Measurements from ENCODE around the gene GID8. TPM values are rescaled to one million over a fixed set of nuclear protein-coding genes. Genes with fewer than 3 reads are reported as not detected.

GID8 gene
- total RNA-seq, 1 donor from 2014 or later: 29.7 TPM

DNA sequence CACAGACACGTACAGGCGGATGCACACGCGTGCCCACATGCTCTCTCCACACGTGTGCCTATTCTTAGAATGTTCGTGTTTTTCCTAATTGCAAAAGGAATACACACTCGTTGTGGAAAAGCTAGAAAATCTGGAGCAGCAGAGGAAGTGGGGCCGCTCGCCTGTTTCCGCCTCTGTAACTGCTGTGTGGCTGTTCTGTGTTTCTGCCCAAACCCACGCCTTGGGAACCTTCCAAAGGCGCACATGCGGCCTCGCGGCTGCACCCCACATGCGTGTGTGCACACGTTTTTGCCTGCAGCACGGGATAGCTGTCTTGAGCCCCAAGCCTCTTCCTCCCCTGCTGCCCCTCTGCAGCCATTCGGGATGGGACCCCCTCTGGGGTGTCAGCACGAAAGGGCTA is 26.8 kb downstream of the GID8 start:
- Mint-ChIP-seq H3K4me3 (ENCODE audit: unreplicated experiment) (no peak overlapping the region), H3K27ac (ENCODE audit: unreplicated experiment) (no peak overlapping the region), H3K27me3 (ENCODE audit: low read depth) (peaks cover 15% of the 10 kb centered on the region), H3K9me3 (ENCODE audit: low read depth) (no peaks in the 10 kb centered on the region), H3K36me3 (ENCODE audit: low read depth) (no peaks in the 10 kb centered on the region), H3K4me1 (ENCODE audit: low read depth) (no peaks in the 10 kb centered on the region)
- DNase-seq (ENCODE audit: low spot score): no peak
- TF ChIP-seq, protein P1, sequence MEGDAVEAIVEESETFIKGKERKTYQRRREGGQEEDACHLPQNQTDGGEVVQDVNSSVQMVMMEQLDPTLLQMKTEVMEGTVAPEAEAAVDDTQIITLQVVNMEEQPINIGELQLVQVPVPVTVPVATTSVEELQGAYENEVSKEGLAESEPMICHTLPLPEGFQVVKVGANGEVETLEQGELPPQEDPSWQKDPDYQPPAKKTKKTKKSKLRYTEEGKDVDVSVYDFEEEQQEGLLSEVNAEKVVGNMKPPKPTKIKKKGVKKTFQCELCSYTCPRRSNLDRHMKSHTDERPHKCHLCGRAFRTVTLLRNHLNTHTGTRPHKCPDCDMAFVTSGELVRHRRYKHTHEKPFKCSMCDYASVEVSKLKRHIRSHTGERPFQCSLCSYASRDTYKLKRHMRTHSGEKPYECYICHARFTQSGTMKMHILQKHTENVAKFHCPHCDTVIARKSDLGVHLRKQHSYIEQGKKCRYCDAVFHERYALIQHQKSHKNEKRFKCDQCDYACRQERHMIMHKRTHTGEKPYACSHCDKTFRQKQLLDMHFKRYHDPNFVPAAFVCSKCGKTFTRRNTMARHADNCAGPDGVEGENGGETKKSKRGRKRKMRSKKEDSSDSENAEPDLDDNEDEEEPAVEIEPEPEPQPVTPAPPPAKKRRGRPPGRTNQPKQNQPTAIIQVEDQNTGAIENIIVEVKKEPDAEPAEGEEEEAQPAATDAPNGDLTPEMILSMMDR (IDR thresholded peaks at IDR 0.05): no peak

DNA sequence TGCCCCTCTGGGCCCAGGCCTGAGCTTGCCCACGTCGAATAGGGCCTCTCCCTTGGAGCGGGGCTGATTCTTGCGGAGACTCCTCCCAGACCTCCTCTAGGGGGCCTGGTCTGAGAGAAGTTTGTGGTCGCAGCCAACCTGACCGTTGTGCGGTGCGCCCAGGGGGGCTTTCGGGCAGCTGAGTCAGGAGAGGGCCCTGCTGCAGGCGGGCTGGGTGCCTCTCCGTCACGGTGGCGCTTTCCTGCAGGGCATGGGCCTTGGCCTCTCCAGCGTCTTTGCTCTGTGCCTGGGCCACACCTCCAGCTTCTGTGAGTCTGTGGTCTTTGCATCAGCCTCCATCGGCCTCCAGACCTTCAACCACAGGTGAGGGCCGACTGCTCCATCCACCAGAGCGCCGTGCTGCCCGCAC is 27.4 kb downstream of the GID8 start:
- TF ChIP-seq, protein P1 (IDR thresholded peaks at IDR 0.05): no peak

DNA sequence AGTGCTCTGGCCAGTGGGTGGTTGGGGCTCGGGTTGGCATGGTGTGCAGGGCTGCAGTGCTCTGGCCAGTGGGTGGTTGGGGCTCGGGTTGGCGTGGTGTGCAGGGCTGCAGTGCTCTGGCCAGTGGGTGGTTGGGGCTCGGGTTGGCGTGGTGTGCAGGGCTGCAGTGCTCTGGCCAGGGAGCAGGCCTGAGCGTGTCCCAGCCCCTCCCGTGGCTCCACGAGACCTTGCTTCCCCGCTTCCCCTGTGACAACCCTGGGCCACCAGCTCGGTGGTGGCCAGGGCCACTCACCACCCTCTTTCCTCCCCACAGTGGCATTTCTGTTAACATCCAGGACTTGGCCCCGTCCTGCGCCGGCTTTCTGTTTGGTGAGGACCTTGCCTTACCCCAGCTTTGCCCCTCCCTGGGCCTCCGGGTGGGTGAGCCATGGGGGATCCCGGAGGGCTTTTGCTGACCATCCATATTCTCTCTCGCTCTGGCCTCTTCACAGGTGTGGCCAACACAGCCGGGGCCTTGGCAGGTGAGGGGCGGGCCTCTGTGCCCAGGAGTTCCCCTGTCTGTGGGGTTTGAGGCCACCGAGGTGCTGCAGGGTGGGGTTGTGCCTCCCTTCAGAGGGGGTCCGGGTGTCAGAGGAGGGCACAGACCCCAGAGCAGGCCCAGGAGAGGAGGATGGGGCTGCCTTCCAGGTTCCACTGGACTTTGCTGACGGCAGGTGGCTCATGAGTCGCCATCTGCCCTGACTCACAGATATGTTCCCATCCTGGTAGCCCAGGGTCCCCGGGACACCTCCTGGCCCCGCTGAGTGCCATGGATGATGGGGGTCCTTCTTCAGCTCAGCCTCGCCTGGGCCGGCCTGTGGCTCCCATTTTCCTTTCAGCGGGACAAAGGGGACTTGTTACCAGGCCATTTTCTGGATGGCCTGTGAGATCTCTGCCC is 28.5 kb downstream of the GID8 start:
- no peak for DNase-seq (ENCODE audit: low spot score)
- Mint-ChIP-seq H3K4me3 (ENCODE audit: unreplicated experiment) (no peak overlapping the region), H3K27ac (ENCODE audit: unreplicated experiment) (no peak overlapping the region), H3K4me1 (ENCODE audit: low read depth) (no peaks in the 10 kb centered on the region), H3K36me3 (ENCODE audit: low read depth) (no peaks in the 10 kb centered on the region), H3K9me3 (ENCODE audit: low read depth) (no peaks in the 10 kb centered on the region), H3K27me3 (ENCODE audit: low read depth) (peaks cover 21% of the 10 kb centered on the region)
- TF ChIP-seq, protein P1 (IDR thresholded peaks at IDR 0.05): no peak

More for the DNA sequence above, 27.4 kb downstream of the GID8 start:
- no peak for DNase-seq (ENCODE audit: low spot score)
- Mint-ChIP-seq H3K4me1 (ENCODE audit: low read depth) (no peaks in the 10 kb centered on the region), H3K27me3 (ENCODE audit: low read depth) (peaks cover 18% of the 10 kb centered on the region), H3K9me3 (ENCODE audit: low read depth) (no peaks in the 10 kb centered on the region), H3K27ac (ENCODE audit: unreplicated experiment) (no peak overlapping the region), H3K36me3 (ENCODE audit: low read depth) (no peaks in the 10 kb centered on the region), H3K4me3 (ENCODE audit: unreplicated experiment) (no peak overlapping the region)

DNA sequence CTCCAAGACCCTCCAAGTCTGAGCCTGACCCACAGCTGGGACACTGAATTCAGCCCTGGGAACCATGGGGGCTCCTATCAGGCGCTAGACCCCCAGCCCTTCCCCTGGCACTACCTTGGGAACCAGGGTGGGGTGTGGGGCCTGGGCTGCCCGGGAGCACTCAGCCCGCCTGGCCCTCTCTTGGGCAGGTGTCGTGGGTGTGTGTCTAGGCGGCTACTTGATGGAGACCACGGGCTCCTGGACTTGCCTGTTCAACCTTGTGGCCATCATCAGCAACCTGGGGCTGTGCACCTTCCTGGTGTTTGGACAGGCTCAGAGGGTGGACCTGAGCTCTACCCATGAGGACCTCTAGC is 29.2 kb downstream of the GID8 start:
- Mint-ChIP-seq H3K4me3 (ENCODE audit: unreplicated experiment) (no peak overlapping the region), H3K27ac (ENCODE audit: unreplicated experiment) (no peak overlapping the region), H3K27me3 (ENCODE audit: low read depth) (peaks cover 26% of the 10 kb centered on the region), H3K4me1 (ENCODE audit: low read depth) (no peaks in the 10 kb centered on the region), H3K36me3 (ENCODE audit: low read depth) (no peaks in the 10 kb centered on the region), H3K9me3 (ENCODE audit: low read depth) (no peaks in the 10 kb centered on the region)
- no peak for DNase-seq (ENCODE audit: low spot score)
- TF ChIP-seq, protein P1 (IDR thresholded peaks at IDR 0.05): no peak

DNA sequence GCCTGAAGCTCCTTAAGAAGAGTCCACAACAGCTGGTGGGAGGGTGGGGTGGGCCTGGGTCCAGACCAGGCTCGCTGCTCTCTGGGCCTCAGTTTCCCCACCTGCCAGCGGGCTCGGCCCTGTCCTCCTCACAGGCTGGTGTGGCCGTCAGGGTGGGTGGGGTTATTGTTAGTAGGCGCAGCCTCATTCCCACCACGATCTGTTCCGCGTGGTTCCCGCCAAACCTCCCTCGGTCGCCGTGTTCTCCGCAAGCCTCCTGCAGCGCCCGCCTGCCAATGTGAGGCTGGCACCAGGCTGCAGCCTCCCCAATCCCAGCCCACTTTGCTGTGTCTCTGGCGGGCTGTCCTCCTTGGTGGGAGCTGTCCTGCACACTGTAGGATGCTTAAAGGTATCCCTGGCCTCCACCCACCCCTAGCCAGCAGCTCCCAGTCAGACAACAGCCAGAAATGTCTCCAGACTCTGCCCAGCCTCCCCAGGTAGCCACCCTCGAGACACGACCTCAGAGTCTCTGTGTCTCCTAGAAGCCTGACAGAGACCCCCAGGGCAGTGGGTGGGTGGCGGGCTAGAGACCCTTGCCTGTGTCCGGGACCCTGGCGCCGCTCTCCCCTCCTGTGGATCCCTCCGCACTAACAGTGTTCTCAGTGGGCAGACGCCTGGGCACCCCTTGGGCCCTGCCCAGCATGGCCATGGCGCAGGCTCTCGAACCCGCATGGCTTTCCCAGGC is 29.8 kb downstream of the GID8 start:
- TF ChIP-seq, protein P1 (IDR thresholded peaks at IDR 0.05): no peak
- no peaks in the 10 kb centered on the region for H3K9me3 Mint-ChIP-seq (ENCODE audit: low read depth)
- peaks cover 30% of the 10 kb centered on the region for H3K27me3 Mint-ChIP-seq (ENCODE audit: low read depth)
- peaks cover 3% of the 10 kb centered on the region for H3K4me1 Mint-ChIP-seq (ENCODE audit: low read depth)
- no peak overlapping the region for H3K27ac Mint-ChIP-seq (ENCODE audit: unreplicated experiment)
- H3K36me3 Mint-ChIP-seq (ENCODE audit: low read depth): no peaks in the 10 kb centered on the region
- DNase-seq (ENCODE audit: low spot score): no peak
- no peak overlapping the region for H3K4me3 Mint-ChIP-seq (ENCODE audit: unreplicated experiment)

Measured in chondrocyte (in vitro differentiated cells).